Fibroblast of lung (primary cell): ENCODE data around the gene MSH3.

Experiments
- EZH2 ChIP-seq: IDR thresholded peaks from 2 replicates; pipeline ENCODE4 v1.5.1; 2012; ENCODE audit warnings: low read length, control low read depth, mild to moderate bottlenecking; ENCODE audit errors: missing control alignments
- TF ChIP-seq, protein P1 (sequence below), 2 donors: IDR thresholded peaks in 1 of 2; conservative IDR thresholded peaks in 1 of 2; 1 replicate in 1 of 2; 2 replicates in 1 of 2; pipeline ENCODE4 v1.5.1; 2011 to 2012; ENCODE audit warnings: low read length in 2 of 2, control low read depth in 1 of 2, inconsistent platforms in 1 of 2, low read depth in 1 of 2, mild to moderate bottlenecking in 1 of 2

DNA sequence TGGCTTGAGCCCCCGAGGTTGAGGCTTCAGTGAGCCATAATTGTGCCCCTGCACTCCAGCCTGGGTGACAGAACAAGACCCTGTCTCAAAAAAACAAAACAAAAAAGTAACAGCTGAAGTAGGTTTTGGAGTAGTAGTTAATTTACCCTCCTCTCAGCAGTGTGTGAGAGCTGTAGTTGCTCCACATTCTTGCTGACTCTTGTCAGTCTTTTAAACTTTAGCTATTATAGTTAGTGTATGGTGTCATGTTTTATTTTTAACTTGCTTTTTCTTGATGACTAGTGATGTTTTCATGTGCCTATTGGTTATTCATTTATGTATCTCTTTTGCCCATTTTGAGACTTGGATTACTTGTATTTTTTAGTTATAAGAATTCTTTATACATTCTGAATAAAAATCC, 53.2 kb downstream of the MSH3 start:
- TF ChIP-seq, protein P1, sequence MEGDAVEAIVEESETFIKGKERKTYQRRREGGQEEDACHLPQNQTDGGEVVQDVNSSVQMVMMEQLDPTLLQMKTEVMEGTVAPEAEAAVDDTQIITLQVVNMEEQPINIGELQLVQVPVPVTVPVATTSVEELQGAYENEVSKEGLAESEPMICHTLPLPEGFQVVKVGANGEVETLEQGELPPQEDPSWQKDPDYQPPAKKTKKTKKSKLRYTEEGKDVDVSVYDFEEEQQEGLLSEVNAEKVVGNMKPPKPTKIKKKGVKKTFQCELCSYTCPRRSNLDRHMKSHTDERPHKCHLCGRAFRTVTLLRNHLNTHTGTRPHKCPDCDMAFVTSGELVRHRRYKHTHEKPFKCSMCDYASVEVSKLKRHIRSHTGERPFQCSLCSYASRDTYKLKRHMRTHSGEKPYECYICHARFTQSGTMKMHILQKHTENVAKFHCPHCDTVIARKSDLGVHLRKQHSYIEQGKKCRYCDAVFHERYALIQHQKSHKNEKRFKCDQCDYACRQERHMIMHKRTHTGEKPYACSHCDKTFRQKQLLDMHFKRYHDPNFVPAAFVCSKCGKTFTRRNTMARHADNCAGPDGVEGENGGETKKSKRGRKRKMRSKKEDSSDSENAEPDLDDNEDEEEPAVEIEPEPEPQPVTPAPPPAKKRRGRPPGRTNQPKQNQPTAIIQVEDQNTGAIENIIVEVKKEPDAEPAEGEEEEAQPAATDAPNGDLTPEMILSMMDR (conservative IDR thresholded peaks at IDR 0.05 in 1 of 2, IDR thresholded peaks at IDR 0.05 in 1 of 2; ENCODE audit: low read depth in 1 of 2, low read length in 2 of 2): no peak
- TF ChIP-seq EZH2: no peak
